Lower lobe of right lung (tissue), 2 donors: ENCODE data around the gene CD28. TPM values are rescaled to one million over a fixed set of nuclear protein-coding genes. Genes with fewer than 3 reads are reported as not detected.

ENCODE experiments used
- ATAC-seq, 2 donors: fragments of 200-7000 bp; cut with Tn5 transposase; one replicate each; pipeline ENCODE4 v1.9.1; 2020 to 2022; ENCODE audit warnings: mild to moderate bottlenecking in 2 of 2, moderate library complexity in 2 of 2
- DNase-seq: peaks from one replicate; pipeline ENCODE4 v3.0.0-alpha.2; 2020
- H3K27ac ChIP-seq: fragments of 200-600 bp; one replicate; pipeline ENCODE4 v1.8.0; 2022
- H3K27me3 ChIP-seq: fragments of 200-600 bp; one replicate; pipeline ENCODE4 v1.8.0; 2022; ENCODE audit warnings: low read depth
- H3K36me3 ChIP-seq: fragments of 200-600 bp; one replicate; pipeline ENCODE4 v1.8.0; 2022; ENCODE audit warnings: mild to moderate bottlenecking
- H3K4me1 ChIP-seq: fragments of 200-600 bp; one replicate; pipeline ENCODE4 v1.8.0; 2022
- H3K4me3 ChIP-seq: fragments of 200-600 bp; one replicate; pipeline ENCODE4 v1.8.0; 2022; ENCODE audit warnings: mild to moderate bottlenecking
- H3K9me3 ChIP-seq: fragments of 200-600 bp; one replicate; pipeline ENCODE4 v1.8.0; 2022
- intact Hi-C: fragments of 100-400 bp; cut with DNase I; formaldehyde crosslinking; loops from one replicate; pipeline ENCODE4 v1.11.0; 2022
- total RNA-seq: library from RNA; stranded (reverse); fragmentation: NEBNext Ultra II Directional; extraction: Animal tissue kit (Norgen Biotek cat#: 25700); gene quantifications from one replicate; pipeline ENCODE4 v1.2.1, GENCODE V29; 2021
- TF ChIP-seq, protein P1 (sequence below): fragments of 200-600 bp; IDR thresholded peaks from one replicate; pipeline ENCODE4 v1.8.0; 2022; ENCODE audit warnings: antibody characterized with exemption, mild to moderate bottlenecking
- donor health status: DM: no; HTN: yes; CAD: no; lungs with severe emphysema.

The CD28 gene
- total RNA-seq, 1 donor from 2014 or later = 2.2 TPM

DNA sequence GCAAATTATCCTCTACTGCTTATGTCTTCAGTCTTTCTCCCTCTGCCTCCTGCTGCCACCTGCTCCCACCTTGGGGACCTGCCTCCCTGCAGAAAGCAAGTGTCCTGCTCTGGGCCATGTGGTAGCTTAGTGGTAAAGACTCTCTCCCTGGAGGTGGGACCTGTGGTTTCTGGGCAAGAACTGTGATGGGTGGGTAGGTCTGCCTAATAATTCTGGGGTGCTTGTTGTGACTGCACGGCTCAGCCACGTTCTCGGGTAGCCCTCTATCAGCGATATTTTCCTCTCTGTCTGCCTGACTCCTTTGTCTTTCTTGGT, 16.4 kb upstream of the CD28 start:
- no peak for ATAC-seq
- intact Hi-C loops = no loop called here

DNA sequence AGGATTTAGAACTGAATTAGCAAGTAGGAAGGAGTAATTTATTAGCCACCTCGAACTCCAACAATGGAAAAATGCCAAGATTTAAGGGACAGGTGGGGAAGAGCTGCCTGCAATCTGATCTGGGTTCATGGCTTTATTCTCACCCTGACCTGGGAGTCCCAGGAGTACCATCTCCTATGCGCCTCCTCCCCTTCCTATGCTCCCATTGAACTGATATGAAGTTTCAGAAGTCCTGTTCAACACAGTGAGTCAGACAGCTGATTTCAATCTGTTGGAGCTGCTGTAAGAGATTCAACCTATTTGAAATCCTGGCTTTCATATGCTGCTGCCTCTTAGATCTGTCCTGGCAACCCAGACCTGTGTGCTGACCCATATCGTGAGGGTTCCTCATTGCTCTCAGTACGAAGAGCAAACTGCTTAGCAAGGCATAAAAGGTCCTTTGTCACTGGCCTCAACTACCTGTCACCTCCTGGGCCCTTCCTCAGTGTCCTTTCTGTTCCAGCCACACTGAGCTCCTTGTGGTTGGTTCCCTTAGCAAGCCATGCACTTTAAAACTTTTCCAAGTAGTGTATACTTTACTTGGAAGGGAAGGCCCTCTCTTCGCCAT, 15.9 kb upstream of the CD28 start:
- no peaks in the 10 kb centered on the region for H3K9me3 ChIP-seq
- TF ChIP-seq, protein P1, sequence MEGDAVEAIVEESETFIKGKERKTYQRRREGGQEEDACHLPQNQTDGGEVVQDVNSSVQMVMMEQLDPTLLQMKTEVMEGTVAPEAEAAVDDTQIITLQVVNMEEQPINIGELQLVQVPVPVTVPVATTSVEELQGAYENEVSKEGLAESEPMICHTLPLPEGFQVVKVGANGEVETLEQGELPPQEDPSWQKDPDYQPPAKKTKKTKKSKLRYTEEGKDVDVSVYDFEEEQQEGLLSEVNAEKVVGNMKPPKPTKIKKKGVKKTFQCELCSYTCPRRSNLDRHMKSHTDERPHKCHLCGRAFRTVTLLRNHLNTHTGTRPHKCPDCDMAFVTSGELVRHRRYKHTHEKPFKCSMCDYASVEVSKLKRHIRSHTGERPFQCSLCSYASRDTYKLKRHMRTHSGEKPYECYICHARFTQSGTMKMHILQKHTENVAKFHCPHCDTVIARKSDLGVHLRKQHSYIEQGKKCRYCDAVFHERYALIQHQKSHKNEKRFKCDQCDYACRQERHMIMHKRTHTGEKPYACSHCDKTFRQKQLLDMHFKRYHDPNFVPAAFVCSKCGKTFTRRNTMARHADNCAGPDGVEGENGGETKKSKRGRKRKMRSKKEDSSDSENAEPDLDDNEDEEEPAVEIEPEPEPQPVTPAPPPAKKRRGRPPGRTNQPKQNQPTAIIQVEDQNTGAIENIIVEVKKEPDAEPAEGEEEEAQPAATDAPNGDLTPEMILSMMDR = no peak
- H3K27ac ChIP-seq = peak overlapping the region; percentile 50
- intact Hi-C loops = no loop called here
- H3K27me3 ChIP-seq = no peaks in the 10 kb centered on the region
- DNase-seq = no peak
- ATAC-seq = no peak
- peaks cover 73% of the 10 kb centered on the region for H3K4me1 ChIP-seq
- no peak overlapping the region for H3K4me3 ChIP-seq
- H3K36me3 ChIP-seq = no peaks in the 10 kb centered on the region

More for the DNA sequence above, 16.4 kb upstream of the CD28 start:
- Histone ChIP-seq H3K36me3 (no peaks in the 10 kb centered on the region), H3K27ac (peak overlapping the region; percentile 50), H3K27me3 (no peaks in the 10 kb centered on the region), H3K4me1 (peaks cover 77% of the 10 kb centered on the region), H3K4me3 (no peak overlapping the region), H3K9me3 (no peaks in the 10 kb centered on the region)
- no peak for DNase-seq
- TF ChIP-seq, protein P1 = no peak

DNA sequence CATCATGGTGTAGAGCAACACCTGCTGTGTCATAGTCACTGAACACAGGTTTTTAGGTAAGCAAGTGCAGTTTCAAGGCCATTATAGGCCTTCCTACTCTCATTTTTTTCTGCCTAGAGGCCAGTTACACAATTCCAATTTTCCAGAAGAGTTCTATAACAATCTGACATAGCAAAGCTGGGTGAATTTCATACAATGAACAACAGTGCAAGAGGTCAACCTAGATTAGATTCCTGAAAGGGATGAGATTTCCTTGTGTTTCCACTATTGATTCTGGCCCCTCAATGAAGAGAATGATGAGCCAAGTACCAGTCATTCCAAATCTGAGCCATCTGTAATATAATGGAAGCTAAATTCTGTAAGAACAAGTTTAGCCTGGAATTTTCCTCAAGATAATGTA, 15.3 kb upstream of the CD28 start:
- intact Hi-C loops = no loop called here
- Histone ChIP-seq H3K36me3 (no peaks in the 10 kb centered on the region), H3K27ac (peak overlapping the region; percentile 50), H3K4me1 (peaks cover 67% of the 10 kb centered on the region), H3K9me3 (no peaks in the 10 kb centered on the region), H3K27me3 (no peaks in the 10 kb centered on the region), H3K4me3 (no peak overlapping the region)
- TF ChIP-seq, protein P1 = no peak
- ATAC-seq = no peak
- DNase-seq = no peak

DNA sequence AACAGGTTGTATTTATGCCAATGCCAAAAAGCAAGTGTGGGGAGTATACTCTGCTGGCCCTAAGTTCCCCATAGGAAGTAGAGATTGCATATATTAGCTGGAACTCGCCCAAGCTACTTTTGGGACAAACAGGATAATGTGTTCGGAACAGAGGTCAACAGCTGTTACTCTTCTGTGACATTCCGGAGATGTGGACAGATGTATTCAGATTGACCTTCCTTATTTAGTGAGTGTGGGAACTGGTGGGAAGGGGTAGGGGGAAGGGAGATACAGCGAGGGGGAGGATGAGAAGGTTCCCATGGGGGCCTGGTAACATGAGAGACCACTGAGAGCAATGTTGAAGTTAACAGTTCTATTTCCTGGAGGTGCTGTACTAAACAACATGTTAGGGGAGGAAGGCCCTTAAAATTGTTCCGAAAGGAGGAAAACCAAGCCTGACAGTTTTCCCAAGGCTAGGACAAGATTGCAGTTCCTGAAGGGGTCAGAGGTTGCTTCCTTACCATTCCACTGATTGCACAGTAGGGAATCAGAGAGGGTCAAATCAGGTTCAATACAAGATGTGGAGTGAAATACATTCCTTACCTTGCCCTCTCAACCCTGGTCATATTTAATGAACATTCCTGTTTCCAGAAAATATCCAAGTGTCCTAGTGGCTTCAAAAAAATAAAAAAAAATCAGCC, 14.3 kb upstream of the CD28 start:
- H3K4me3 ChIP-seq = no peak overlapping the region
- no peak for DNase-seq
- no peaks in the 10 kb centered on the region for H3K27me3 ChIP-seq
- peaks cover 61% of the 10 kb centered on the region for H3K4me1 ChIP-seq
- intact Hi-C loops = no loop called here
- peak in 1 of 2 donors; percentile 28 for ATAC-seq
- no peaks in the 10 kb centered on the region for H3K36me3 ChIP-seq
- H3K27ac ChIP-seq = peak overlapping the region; percentile 34
- no peaks in the 10 kb centered on the region for H3K9me3 ChIP-seq
- TF ChIP-seq, protein P1 = no peak

DNA sequence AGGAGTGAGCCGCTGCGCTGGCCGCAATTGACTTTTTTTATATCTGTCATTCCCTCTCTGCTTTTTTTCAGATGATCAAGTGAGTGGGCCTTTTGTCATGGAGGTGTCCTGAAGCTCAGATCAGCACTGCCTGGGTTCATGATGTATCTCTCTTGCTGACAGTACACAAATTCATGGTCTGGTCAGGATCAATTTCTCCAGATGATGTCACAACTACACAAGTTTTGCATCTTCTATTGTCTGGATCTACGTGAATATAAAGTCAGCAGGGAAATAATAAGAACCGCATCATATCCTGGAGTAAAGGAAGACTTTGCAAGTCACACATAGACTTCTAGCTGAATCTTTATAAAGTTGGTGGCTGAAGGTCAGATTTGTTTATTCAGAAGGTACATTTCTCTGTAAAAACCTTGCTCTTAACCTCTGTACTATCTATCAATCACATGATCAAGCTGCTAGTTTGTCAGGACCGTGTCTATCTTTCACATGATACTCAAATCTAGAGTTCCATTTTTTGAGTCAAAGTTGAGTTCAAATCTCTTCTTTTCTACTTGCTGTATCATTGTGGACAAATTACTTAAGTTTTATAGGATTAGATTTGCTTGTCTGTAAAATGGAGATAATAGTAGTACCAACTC, 13.1 kb upstream of the CD28 start:
- DNase-seq = no peak
- Histone ChIP-seq H3K27ac (no peak overlapping the region), H3K36me3 (no peaks in the 10 kb centered on the region), H3K4me1 (peaks cover 49% of the 10 kb centered on the region), H3K27me3 (no peaks in the 10 kb centered on the region), H3K9me3 (no peaks in the 10 kb centered on the region), H3K4me3 (no peak overlapping the region)
- ATAC-seq = no peak
- TF ChIP-seq, protein P1 = no peak
- intact Hi-C loops = no loop called here
